UCSD-AML1 (cell line): Measurements from ENCODE around the gene SYNE4.
A peak's percentile ranks its signal among the peaks of the same experiment; 100 is the strongest.

Source experiments
- DNase-seq: peaks from one replicate; lab custom pipeline; 2025; ENCODE audit not compliant: unreplicated experiment; lab: John Stamatoyannopoulos, UW

SYNE4 gene

GRCh38 chr19:36026091-36026876 is 17.7 kb upstream of the SYNE4 start:
- no peak for DNase-seq

GRCh38 chr19:36025541-36025940 is 16.9 kb upstream of the SYNE4 start:
- no peak for DNase-seq

GRCh38 chr19:36023432-36023831 is 14.8 kb upstream of the SYNE4 start:
- no peak for DNase-seq

GRCh38 chr19:36019061-36019670 is 10.6 kb upstream of the SYNE4 start:
- DNase-seq: no peak

- peak; percentile 99 for DNase-seq
Observed at GRCh38 chr19:36014012-36014924, 5.7 kb upstream of the SYNE4 start, which contains the start of gene ALKBH6. ALKBH6 (minus strand) TSS chr19:36014213; CDS start chr19:36013397, 816 bp downstream.

GRCh38 chr19:36013280-36014011 is 4.8 kb upstream of the SYNE4 start:
- DNase-seq: no peak

- no peak for DNase-seq
Observed at GRCh38 chr19:36010402-36010801, 1.8 kb upstream of the SYNE4 start.

- no peak for DNase-seq
Observed at GRCh38 chr19:36009633-36010379, 1.2 kb upstream of the SYNE4 start.

- no peak for DNase-seq
Observed at GRCh38 chr19:36009220-36009619, 607 bp upstream of the SYNE4 start.

- DNase-seq: no peak
Observed at GRCh38 chr19:36006955-36007354, 1.7 kb downstream of the SYNE4 start.

- DNase-seq: no peak
Observed at GRCh38 chr19:36003284-36003683, 5.3 kb downstream of the SYNE4 start.

- DNase-seq: no peak
Observed at GRCh38 chr19:36001605-36002004, 7.0 kb downstream of the SYNE4 start.

- no peak for DNase-seq
Observed at GRCh38 chr19:35996777-35997176, 11.8 kb downstream of the SYNE4 start.

GRCh38 chr19:35995048-35995993 is 13.3 kb downstream of the SYNE4 start, which contains the start of gene SDHAF1:
SDHAF1 (plus strand) TSS chr19:35995188; CDS start chr19:35995275, 87 bp downstream.
- peak; percentile 94 for DNase-seq

GRCh38 chr19:35993923-35994598 is 14.6 kb downstream of the SYNE4 start:
- DNase-seq: no peak

GRCh38 chr19:35992907-35993765 is 15.5 kb downstream of the SYNE4 start:
- no peak for DNase-seq

GRCh38 chr19:35991731-35992450 is 16.7 kb downstream of the SYNE4 start:
- no peak for DNase-seq
